BJ (cell line): ENCODE results near the gene TMED7. TPM values are rescaled to one million over a fixed set of nuclear protein-coding genes. Genes with fewer than 3 reads are reported as not detected.
"Not testable (repeated sequence)": the region's sequence is repeated elsewhere in the genome, so short reads cannot be mapped to it uniquely, and the experiment has no call there.

Experiments used
- CTCF ChIA-PET: fragments of 350-600 bp; formaldehyde crosslinking; extraction: SDS; loops from one replicate; lab custom pipeline; 2021; ENCODE audit warnings: antibody characterized with exemption, inconsistent platforms; lab: Yijun Ruan, JAX
- POLR2A ChIA-PET: fragments of 300-600 bp; sonication (Branson Sonifier 250); formaldehyde crosslinking; extraction: SDS; loops from one replicate; lab custom pipeline; 2021; ENCODE audit warnings: antibody characterized with exemption; lab: Charles Lee
- DNase-seq: peaks from one replicate; pipeline ENCODE4 v3.0.0-alpha.2; 2011; ENCODE audit warnings: low read depth
- H3K27me3 ChIP-seq: 2 replicates; pipeline ENCODE4 v1.6.0; 2011; ENCODE audit warnings: low read length; ENCODE audit not compliant: control insufficient read depth, insufficient read depth
- H3K36me3 ChIP-seq: 2 replicates; pipeline ENCODE4 v1.5.1; 2011; ENCODE audit warnings: low read length; ENCODE audit not compliant: control insufficient read depth, insufficient read depth
- H3K4me3 ChIP-seq: 2 replicates; pipeline ENCODE4 v1.5.1; 2011; ENCODE audit warnings: low read depth, mild to moderate bottlenecking, control low read depth, low read length
- CTCF ChIP-seq: IDR thresholded peaks from 2 replicates; pipeline ENCODE4 v1.5.1; 2011; ENCODE audit warnings: low read depth, mild to moderate bottlenecking, control low read depth, inconsistent platforms, low read length, moderate library complexity; ENCODE audit not compliant: insufficient read depth
- polyA plus RNA-seq: library from polyadenylated mRNA; depleted of rRNA; stranded (reverse); fragments of >200 nt; gene quantifications from 2 replicates; pipeline ENCODE4 v1.2.3, GENCODE V29; 2011

The TMED7 gene
- polyA plus RNA-seq, 1 experiment, result 58.1 TPM

- TF ChIP-seq CTCF, result no peak
- CTCF ChIA-PET, result no interaction called here
- Histone ChIP-seq H3K27me3 (no peaks in the 10 kb centered on the region), H3K4me3 (no peak overlapping the region), H3K36me3 (no peaks in the 10 kb centered on the region)
- POLR2A ChIA-PET, result no interaction called here
- DNase-seq, result no peak
These were observed 30.2 kb upstream of the TMED7 start for GRCh38 chr5:115655994-115656393.

GRCh38 chr5:115649541-115649940 is 23.7 kb upstream of the TMED7 start:
- ChIA-PET POLR2A (no interaction called here), CTCF (interaction anchor here (1.7 kb wide), 1 partner anchor 15 kb away, joined by 6 read pairs; no protein-coding TSS in a partner anchor)
- H3K27me3 ChIP-seq, result peaks cover 3% of the 10 kb centered on the region; the same call in 1 of the 2 replicates
- H3K4me3 ChIP-seq, result no peak overlapping the region
- no peaks in the 10 kb centered on the region for H3K36me3 ChIP-seq
- no peak for DNase-seq
- no peak for TF ChIP-seq CTCF

DNA sequence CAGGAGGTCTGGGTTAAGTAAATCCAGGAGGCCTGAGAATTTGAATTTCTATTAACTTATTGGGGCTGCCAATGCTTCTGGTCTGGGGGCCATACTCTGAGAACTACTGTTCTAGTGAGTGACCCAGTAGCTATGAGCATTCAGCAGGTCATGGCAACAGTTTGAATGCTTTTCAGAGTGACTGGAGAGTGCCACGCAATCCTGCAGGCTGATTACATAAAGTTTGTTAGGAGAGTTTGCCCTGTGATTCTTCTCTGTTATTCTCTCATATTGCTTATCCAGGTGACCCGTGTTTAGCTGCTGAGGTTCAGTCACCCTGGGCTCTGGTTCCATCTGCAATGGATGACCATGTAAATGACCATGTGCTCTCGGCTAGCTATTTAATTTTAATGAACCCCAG is 22.2 kb upstream of the TMED7 start:
- no peak for DNase-seq
- no peaks in the 10 kb centered on the region for H3K36me3 ChIP-seq
- ChIA-PET CTCF (interaction anchor here (1.5 kb wide), 1 partner anchor 13 kb away, joined by 8 read pairs; no protein-coding TSS in a partner anchor), POLR2A (no interaction called here)
- TF ChIP-seq CTCF, result no peak
- peaks cover 4% of the 10 kb centered on the region; the same call in 1 of the 2 replicates for H3K27me3 ChIP-seq
- no peak overlapping the region for H3K4me3 ChIP-seq

DNA sequence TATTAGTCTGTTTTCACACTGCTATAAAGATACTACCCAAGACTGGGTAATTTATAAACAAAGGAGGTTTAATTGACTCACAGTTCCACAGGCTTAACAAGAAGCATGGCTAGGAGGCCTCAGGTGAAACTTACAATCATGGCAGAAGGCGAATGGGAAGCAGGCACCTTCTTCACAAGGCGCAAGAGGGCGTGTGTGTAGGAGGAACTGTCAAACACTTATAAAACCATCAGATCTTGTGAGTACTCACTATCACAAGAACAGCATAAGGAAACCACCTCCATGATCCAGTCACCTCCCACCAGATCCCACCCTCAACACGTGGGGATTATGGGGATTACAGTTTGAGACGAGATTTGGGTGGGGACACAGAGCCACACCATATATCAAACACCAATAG is 19.6 kb upstream of the TMED7 start:
- CTCF ChIA-PET, H3K36me3 ChIP-seq, DNase-seq, H3K27me3 ChIP-seq, POLR2A ChIA-PET, H3K4me3 ChIP-seq: not testable (repeated sequence)

DNA sequence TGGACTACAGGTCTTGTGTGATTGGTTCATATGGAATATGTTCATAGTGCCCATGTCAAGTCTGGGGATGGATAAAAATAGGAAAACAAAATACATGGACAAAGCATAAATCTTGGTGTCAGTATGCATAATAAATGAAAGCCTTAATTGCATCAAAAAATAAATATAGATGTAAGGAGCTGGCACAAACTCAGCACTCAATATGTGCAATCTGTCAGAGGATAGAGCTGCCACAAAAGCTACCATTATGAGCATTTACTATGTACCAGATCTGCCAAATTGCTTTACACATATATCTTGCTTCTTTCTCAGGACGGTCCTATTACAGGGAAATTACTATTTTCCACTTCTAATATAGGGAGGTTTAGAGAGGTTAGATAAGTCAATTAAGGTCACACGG is 18.2 kb upstream of the TMED7 start:
- ChIA-PET CTCF (interaction anchor here (1.2 kb wide), 1 partner anchor 9 kb away, joined by 5 read pairs; no protein-coding TSS in a partner anchor), POLR2A (no interaction called here)
- peaks cover 4% of the 10 kb centered on the region; the same call in 1 of the 2 replicates for H3K27me3 ChIP-seq
- no peaks in the 10 kb centered on the region for H3K36me3 ChIP-seq
- DNase-seq, result no peak
- no peak for TF ChIP-seq CTCF
- no peak overlapping the region for H3K4me3 ChIP-seq

GRCh38 chr5:115641948-115642347 is 16.1 kb upstream of the TMED7 start:
- CTCF ChIA-PET, result interaction anchor here (1.3 kb wide), 1 partner anchor 189 kb away, joined by 3 read pairs; no protein-coding TSS in a partner anchor
- Histone ChIP-seq H3K27me3 (peaks cover 4% of the 10 kb centered on the region; the same call in 1 of the 2 replicates), H3K36me3 (no peaks in the 10 kb centered on the region), H3K4me3 (no peak overlapping the region)
- POLR2A ChIA-PET, result no interaction called here
- DNase-seq, result no peak
- no peak for TF ChIP-seq CTCF
